CD4-positive, alpha-beta T cell (primary cell): ENCODE measurements around the gene ADAM23. TPM values are rescaled to one million over a fixed set of nuclear protein-coding genes. Genes with fewer than 3 reads are reported as not detected.

Experiments
- ATAC-seq: fragments of 200-7000 bp; cut with Tn5 transposase; one replicate; pipeline ENCODE4 v1.10.0; 2022; ENCODE audit warnings: mild to moderate bottlenecking; ENCODE audit not compliant: poor library complexity
- CTCF ChIA-PET: fragments of 350-600 bp; sonication (Branson Sonifier 250); formaldehyde crosslinking; loops from one replicate; lab custom pipeline; 2021; ENCODE audit warnings: antibody characterized with exemption, inconsistent platforms; lab: Charles Lee
- POLR2A ChIA-PET: fragments of 350-600 bp; sonication (Branson Sonifier 250); formaldehyde crosslinking; loops from one replicate; lab custom pipeline; 2021; ENCODE audit warnings: antibody characterized with exemption, inconsistent platforms; lab: Charles Lee
- DNase-seq, 14 experiments: peaks; one replicate each; pipeline ENCODE4 v3.0.0-alpha.2; 2013 to 2020; ENCODE audit warnings: mixed read lengths in 2 of 14
- H3K27ac ChIP-seq, 2 donors: one replicate each; pipeline versions ENCODE4 v1.5.1 to v1.7.0; 2013; ENCODE audit warnings: low read length in 2 of 2, low read depth in 1 of 2, mild to moderate bottlenecking in 1 of 2
- H3K27me3 ChIP-seq, 2 experiments: 1 replicate in 1 of 2; 2 replicates in 1 of 2; pipeline versions ENCODE4 v1.6.1 to v1.7.0; 2013; ENCODE audit warnings: low read length in 2 of 2, control low read depth in 1 of 2, mild to moderate bottlenecking in 1 of 2, moderate library complexity in 1 of 2; ENCODE audit not compliant: insufficient read depth in 2 of 2, control insufficient read depth in 1 of 2
- H3K36me3 ChIP-seq: one replicate; pipeline ENCODE4 v1.6.1; 2013; ENCODE audit warnings: low read length, control low read depth; ENCODE audit not compliant: insufficient read depth
- H3K4me1 ChIP-seq: one replicate; pipeline ENCODE4 v1.6.1; 2013; ENCODE audit warnings: low read length, control low read depth; ENCODE audit not compliant: insufficient read depth
- H3K4me3 ChIP-seq: one replicate; pipeline ENCODE4 v1.5.1; 2013; ENCODE audit warnings: mild to moderate bottlenecking, low read length, moderate library complexity
- H3K9me3 ChIP-seq, 2 experiments: 1 replicate in 1 of 2; 2 replicates in 1 of 2; pipeline versions ENCODE4 v1.6.1 to v1.7.0; 2013; ENCODE audit warnings: low read length in 2 of 2, mild to moderate bottlenecking in 2 of 2, control low read depth in 1 of 2, moderate library complexity in 1 of 2; ENCODE audit not compliant: control insufficient read depth in 1 of 2, insufficient read depth in 1 of 2
- H3K27ac Mint-ChIP-seq: one replicate; pipeline ENCODE4 v1.8.0; 2020; ENCODE audit warnings: mixed read lengths
- H3K27me3 Mint-ChIP-seq: one replicate; pipeline ENCODE4 v1.8.0; 2021; ENCODE audit warnings: mixed read lengths
- H3K36me3 Mint-ChIP-seq: one replicate; pipeline ENCODE4 v1.8.0; 2021; ENCODE audit warnings: low read depth, mixed read lengths
- H3K4me1 Mint-ChIP-seq: one replicate; pipeline ENCODE4 v1.8.0; 2021; ENCODE audit warnings: low read depth, mixed read lengths
- H3K4me3 Mint-ChIP-seq: one replicate; pipeline ENCODE4 v1.8.0; 2020; ENCODE audit warnings: mild to moderate bottlenecking, mixed read lengths
- H3K9me3 Mint-ChIP-seq: one replicate; pipeline ENCODE4 v1.8.0; 2020; ENCODE audit warnings: mixed read lengths
- intact Hi-C, 2 experiments: fragments of 100-400 bp; cut with DNase I in 1 of 2; cut with micrococcal nuclease in 1 of 2; formaldehyde crosslinking; loops; one replicate each; pipeline versions ENCODE4 v1.15.1 to v1.9.0; 2023 to 2025; cut with DNase I, micrococcal nuclease
- total RNA-seq, 174 experiments: library from RNA in 2 of 174; stranded (reverse) in 2 of 174; gene quantifications; one replicate each; pipeline ENCODE4 v1.2.3 and lab custom pipeline; 2021 to 2026
- TF ChIP-seq, protein P1 (sequence below): fragments of 200-600 bp; IDR thresholded peaks from one replicate; pipeline ENCODE4 v1.8.0; 2022; ENCODE audit warnings: antibody characterized with exemption, mild to moderate bottlenecking

ADAM23 gene
- total RNA-seq, 2 experiments from 2014 or later = 6.3 to 7.7 TPM

GRCh38 chr2:206481056-206481455, 37.7 kb downstream of the ADAM23 start:
- Mint-ChIP-seq H3K9me3 (no peaks in the 10 kb centered on the region), H3K4me1 (no peaks in the 10 kb centered on the region), H3K4me3 (no peak overlapping the region), H3K27ac (no peak overlapping the region), H3K36me3 (no peaks in the 10 kb centered on the region), H3K27me3 (peaks cover 5% of the 10 kb centered on the region)
- Histone ChIP-seq H3K4me3 (no peak overlapping the region), H3K27ac (no peak overlapping the region), H3K4me1 (no peaks in the 10 kb centered on the region), H3K9me3 (no peaks in the 10 kb centered on the region), H3K27me3 (no peaks in the 10 kb centered on the region), H3K36me3 (no peaks in the 10 kb centered on the region)
- ChIA-PET CTCF (no interaction called here), POLR2A (interaction anchor here (0.7 kb wide), 1 partner anchor 9 kb away, joined by 3 read pairs; no protein-coding TSS in a partner anchor)
- intact Hi-C loops = no loop called here
- ATAC-seq = no peak
- TF ChIP-seq, protein P1, sequence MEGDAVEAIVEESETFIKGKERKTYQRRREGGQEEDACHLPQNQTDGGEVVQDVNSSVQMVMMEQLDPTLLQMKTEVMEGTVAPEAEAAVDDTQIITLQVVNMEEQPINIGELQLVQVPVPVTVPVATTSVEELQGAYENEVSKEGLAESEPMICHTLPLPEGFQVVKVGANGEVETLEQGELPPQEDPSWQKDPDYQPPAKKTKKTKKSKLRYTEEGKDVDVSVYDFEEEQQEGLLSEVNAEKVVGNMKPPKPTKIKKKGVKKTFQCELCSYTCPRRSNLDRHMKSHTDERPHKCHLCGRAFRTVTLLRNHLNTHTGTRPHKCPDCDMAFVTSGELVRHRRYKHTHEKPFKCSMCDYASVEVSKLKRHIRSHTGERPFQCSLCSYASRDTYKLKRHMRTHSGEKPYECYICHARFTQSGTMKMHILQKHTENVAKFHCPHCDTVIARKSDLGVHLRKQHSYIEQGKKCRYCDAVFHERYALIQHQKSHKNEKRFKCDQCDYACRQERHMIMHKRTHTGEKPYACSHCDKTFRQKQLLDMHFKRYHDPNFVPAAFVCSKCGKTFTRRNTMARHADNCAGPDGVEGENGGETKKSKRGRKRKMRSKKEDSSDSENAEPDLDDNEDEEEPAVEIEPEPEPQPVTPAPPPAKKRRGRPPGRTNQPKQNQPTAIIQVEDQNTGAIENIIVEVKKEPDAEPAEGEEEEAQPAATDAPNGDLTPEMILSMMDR = no peak
- no peak for DNase-seq

DNA sequence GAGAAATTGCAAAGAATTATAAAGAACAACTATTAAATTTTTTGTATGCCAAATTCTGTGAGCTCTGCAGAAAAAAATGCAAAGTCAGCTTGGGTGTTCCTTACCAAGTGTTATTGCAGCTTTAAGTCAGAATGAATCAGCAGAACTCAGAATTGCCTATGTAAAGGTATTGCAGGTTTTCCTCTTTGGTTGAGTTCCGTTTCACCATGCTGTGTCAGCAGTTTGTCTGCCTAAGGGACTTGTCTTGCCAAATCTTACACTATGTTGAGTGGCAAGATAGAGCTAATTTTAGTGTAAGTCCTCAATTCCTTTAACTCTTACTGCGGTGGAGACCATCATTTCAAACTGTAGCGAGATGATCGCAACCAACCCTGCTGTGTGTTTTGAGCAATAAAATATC, 38.8 kb downstream of the ADAM23 start:
- Histone ChIP-seq H3K27ac (no peak overlapping the region), H3K36me3 (no peaks in the 10 kb centered on the region), H3K27me3 (no peaks in the 10 kb centered on the region), H3K9me3 (no peaks in the 10 kb centered on the region), H3K4me1 (no peaks in the 10 kb centered on the region), H3K4me3 (no peak overlapping the region)
- Mint-ChIP-seq H3K4me3 (no peak overlapping the region), H3K27me3 (peaks cover 5% of the 10 kb centered on the region), H3K27ac (no peak overlapping the region), H3K36me3 (no peaks in the 10 kb centered on the region), H3K4me1 (no peaks in the 10 kb centered on the region), H3K9me3 (no peaks in the 10 kb centered on the region)
- POLR2A ChIA-PET = no interaction called here
- CTCF ChIA-PET = no interaction called here
- TF ChIP-seq, protein P1 = no peak
- DNase-seq (no peak), ATAC-seq (no peak)
- intact Hi-C loops = no loop called here

DNA sequence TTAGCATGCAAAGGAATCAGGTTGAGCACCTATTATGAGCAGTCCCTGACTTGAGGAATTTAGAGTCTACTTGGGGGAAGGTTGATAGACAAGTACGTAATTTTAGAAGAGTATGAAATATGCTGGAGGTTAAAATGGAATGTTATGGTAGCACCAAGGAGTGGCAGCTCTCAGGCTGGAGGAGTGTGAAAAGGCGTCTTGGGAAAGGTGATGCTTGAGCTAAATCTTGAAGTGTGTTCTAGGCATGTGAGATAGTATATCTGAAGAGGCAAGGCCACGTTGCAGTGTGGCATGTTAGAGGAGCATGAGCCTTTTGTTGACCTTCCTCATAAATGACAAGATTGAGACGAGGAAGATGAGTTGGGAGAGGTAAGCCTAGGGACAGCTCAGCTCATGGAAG, 39.3 kb downstream of the ADAM23 start:
- Histone ChIP-seq H3K27ac (no peak overlapping the region), H3K27me3 (no peaks in the 10 kb centered on the region), H3K4me3 (no peak overlapping the region), H3K4me1 (no peaks in the 10 kb centered on the region), H3K36me3 (no peaks in the 10 kb centered on the region), H3K9me3 (no peaks in the 10 kb centered on the region)
- DNase-seq (no peak), ATAC-seq (no peak)
- ChIA-PET CTCF (no interaction called here), POLR2A (no interaction called here)
- no peaks in the 10 kb centered on the region for H3K36me3 Mint-ChIP-seq
- TF ChIP-seq, protein P1 = no peak
- no peak overlapping the region for H3K27ac Mint-ChIP-seq
- peaks cover 5% of the 10 kb centered on the region for H3K27me3 Mint-ChIP-seq
- H3K4me3 Mint-ChIP-seq = no peak overlapping the region
- H3K9me3 Mint-ChIP-seq = no peaks in the 10 kb centered on the region
- intact Hi-C loops = no loop called here
- H3K4me1 Mint-ChIP-seq = no peaks in the 10 kb centered on the region
